ENCODE measurements around the gene FKBP14.

FKBP14 gene

GRCh38 chr7:29988424-29989256 is 37.9 kb downstream of the FKBP14 start:
- peak; percentile 75 for DNase-seq (ENCODE audit: low read depth)
- peak overlapping the region; percentile 81 for H3K4me3 ChIP-seq (ENCODE audit: low read length)

GRCh38 chr7:29987811-29988317 is 38.6 kb downstream of the FKBP14 start:
- DNase-seq (ENCODE audit: low read depth) = peak; percentile 87
- H3K4me3 ChIP-seq (ENCODE audit: low read length) = peak overlapping the region; percentile 81
- TF ChIP-seq, protein P1, sequence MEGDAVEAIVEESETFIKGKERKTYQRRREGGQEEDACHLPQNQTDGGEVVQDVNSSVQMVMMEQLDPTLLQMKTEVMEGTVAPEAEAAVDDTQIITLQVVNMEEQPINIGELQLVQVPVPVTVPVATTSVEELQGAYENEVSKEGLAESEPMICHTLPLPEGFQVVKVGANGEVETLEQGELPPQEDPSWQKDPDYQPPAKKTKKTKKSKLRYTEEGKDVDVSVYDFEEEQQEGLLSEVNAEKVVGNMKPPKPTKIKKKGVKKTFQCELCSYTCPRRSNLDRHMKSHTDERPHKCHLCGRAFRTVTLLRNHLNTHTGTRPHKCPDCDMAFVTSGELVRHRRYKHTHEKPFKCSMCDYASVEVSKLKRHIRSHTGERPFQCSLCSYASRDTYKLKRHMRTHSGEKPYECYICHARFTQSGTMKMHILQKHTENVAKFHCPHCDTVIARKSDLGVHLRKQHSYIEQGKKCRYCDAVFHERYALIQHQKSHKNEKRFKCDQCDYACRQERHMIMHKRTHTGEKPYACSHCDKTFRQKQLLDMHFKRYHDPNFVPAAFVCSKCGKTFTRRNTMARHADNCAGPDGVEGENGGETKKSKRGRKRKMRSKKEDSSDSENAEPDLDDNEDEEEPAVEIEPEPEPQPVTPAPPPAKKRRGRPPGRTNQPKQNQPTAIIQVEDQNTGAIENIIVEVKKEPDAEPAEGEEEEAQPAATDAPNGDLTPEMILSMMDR (conservative IDR thresholded peaks at IDR 0.05; ENCODE audit: low read length) = no peak

More at GRCh38 chr7:29988424-29989256, 37.9 kb downstream of the FKBP14 start:
- TF ChIP-seq, protein P1 (conservative IDR thresholded peaks at IDR 0.05; ENCODE audit: low read length) = no peak

DNA sequence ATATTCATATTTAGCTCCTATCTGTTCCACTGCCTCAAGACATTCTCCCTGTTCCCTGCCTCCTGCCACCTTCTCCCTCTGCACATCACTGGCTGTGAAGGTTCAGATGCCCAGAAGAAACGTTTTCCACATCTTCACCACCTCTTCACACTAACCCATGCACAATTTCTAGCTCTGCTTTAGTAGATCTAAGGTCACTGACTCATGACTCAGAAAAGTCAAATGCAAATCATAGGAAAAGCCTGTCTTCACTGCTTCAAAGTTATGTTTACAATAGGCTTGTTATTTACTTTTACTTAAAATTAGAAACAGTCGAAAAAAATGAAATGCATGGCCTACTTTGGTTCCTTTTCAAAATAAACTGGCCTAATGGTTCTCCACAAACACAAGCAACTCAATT is 39.4 kb downstream of the FKBP14 start:
- DNase-seq (ENCODE audit: low read depth) = peak; percentile 18
- TF ChIP-seq, protein P1 (conservative IDR thresholded peaks at IDR 0.05; ENCODE audit: low read length) = no peak
- H3K4me3 ChIP-seq (ENCODE audit: low read length) = no peak overlapping the region

DNA sequence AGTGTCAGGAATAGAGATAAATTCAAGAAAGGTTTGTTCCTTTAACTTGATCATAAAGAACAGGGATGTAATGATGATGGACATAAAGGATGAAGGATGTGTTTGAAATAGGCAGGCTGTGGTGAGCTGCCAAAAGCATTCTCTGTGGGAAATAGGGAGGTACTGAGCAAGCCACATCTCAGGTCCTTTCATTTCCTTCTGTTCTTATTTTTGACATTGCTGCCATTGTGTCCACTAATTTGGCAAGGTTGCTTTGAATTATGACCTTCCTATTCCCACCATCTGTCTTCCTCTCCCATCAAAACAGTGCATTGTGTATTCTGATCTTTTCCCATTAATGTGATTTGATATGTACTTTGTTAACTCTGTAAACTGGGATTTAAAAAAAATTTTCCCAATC is 46.4 kb downstream of the FKBP14 start:
- DNase-seq (ENCODE audit: low read depth) = no peak
- TF ChIP-seq, protein P1 (conservative IDR thresholded peaks at IDR 0.05; ENCODE audit: low read length) = no peak

GRCh38 chr7:29977886-29978651 is 48.4 kb downstream of the FKBP14 start:
- no peak overlapping the region for H3K4me3 ChIP-seq (ENCODE audit: low read length)
- TF ChIP-seq, protein P1 (conservative IDR thresholded peaks at IDR 0.05; ENCODE audit: low read length) = no peak
- DNase-seq (ENCODE audit: low read depth) = no peak

More for the DNA sequence above, 46.4 kb downstream of the FKBP14 start:
- no peak overlapping the region for H3K4me3 ChIP-seq (ENCODE audit: low read length)

- TF ChIP-seq, protein P1 (conservative IDR thresholded peaks at IDR 0.05; ENCODE audit: low read length) = no peak
- DNase-seq (ENCODE audit: low read depth) = no peak
- no peak overlapping the region for H3K4me3 ChIP-seq (ENCODE audit: low read length)
Observed at GRCh38 chr7:29976673-29977415, 49.7 kb downstream of the FKBP14 start.

All from AG10803 (cell line).